Bronchial epithelial cell (primary cell): Measurements from ENCODE around the gene BORCS6. TPM values are rescaled to one million over a fixed set of nuclear protein-coding genes. Genes with fewer than 3 reads are reported as not detected.

Source experiments
- DNase-seq: peaks from one replicate; pipeline ENCODE4 v3.0.0-alpha.2; 2010; ENCODE audit warnings: low read depth
- FAIRE-seq: peaks from 2 replicates; lab custom pipeline; 2011; peaks lifted over from hg19 to GRCh38; lab: Jason Lieb, UNC
- H3K27me3 ChIP-seq: 2 replicates; pipeline ENCODE4 v1.5.1; 2011; ENCODE audit warnings: low read length; ENCODE audit not compliant: control insufficient read depth, insufficient read depth
- H3K36me3 ChIP-seq: 2 replicates; pipeline ENCODE4 v1.5.1; 2011; ENCODE audit warnings: low read length; ENCODE audit not compliant: control insufficient read depth, insufficient read depth
- H3K4me3 ChIP-seq: 2 replicates; pipeline ENCODE4 v1.5.1; 2011; ENCODE audit warnings: mild to moderate bottlenecking, low read depth, low read length, control low read depth
- total RNA-seq: library from RNA; depleted of rRNA; stranded (reverse); fragments of >200 nt; gene quantifications from 2 replicates; pipeline ENCODE4 v1.2.1, GENCODE V29; 2014
- TF ChIP-seq, protein P1 (sequence below): IDR thresholded peaks from 2 replicates; pipeline ENCODE4 v1.5.1; 2011; ENCODE audit warnings: mild to moderate bottlenecking, moderate library complexity, low read length, control low read depth, inconsistent platforms; ENCODE audit not compliant: insufficient read depth, severe bottlenecking

Gene BORCS6
- total RNA-seq, 1 donor from 2014 or later, result 6.8 TPM

DNA sequence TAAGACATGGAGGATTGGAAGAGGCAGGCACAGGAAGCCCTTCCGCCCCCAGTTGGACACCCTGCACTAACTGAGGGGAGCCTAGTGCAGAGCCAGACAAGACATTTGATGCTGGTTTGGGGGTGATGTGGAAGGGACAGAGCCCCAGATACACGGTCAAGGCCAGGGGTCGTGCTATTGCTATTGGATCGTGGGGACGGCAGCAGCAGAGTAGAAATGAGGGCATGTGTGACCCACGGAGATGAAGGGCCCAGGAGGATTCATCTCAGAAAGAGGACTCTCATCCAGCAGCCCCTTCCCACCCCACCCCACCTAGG is 25.2 kb downstream of the BORCS6 start:
- no peak overlapping the region for H3K4me3 ChIP-seq
- peaks cover 11% of the 10 kb centered on the region for H3K36me3 ChIP-seq
- DNase-seq, result no peak
- FAIRE-seq, result no peak
- H3K27me3 ChIP-seq, result no peaks in the 10 kb centered on the region
- TF ChIP-seq, protein P1, sequence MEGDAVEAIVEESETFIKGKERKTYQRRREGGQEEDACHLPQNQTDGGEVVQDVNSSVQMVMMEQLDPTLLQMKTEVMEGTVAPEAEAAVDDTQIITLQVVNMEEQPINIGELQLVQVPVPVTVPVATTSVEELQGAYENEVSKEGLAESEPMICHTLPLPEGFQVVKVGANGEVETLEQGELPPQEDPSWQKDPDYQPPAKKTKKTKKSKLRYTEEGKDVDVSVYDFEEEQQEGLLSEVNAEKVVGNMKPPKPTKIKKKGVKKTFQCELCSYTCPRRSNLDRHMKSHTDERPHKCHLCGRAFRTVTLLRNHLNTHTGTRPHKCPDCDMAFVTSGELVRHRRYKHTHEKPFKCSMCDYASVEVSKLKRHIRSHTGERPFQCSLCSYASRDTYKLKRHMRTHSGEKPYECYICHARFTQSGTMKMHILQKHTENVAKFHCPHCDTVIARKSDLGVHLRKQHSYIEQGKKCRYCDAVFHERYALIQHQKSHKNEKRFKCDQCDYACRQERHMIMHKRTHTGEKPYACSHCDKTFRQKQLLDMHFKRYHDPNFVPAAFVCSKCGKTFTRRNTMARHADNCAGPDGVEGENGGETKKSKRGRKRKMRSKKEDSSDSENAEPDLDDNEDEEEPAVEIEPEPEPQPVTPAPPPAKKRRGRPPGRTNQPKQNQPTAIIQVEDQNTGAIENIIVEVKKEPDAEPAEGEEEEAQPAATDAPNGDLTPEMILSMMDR, result no peak

DNA sequence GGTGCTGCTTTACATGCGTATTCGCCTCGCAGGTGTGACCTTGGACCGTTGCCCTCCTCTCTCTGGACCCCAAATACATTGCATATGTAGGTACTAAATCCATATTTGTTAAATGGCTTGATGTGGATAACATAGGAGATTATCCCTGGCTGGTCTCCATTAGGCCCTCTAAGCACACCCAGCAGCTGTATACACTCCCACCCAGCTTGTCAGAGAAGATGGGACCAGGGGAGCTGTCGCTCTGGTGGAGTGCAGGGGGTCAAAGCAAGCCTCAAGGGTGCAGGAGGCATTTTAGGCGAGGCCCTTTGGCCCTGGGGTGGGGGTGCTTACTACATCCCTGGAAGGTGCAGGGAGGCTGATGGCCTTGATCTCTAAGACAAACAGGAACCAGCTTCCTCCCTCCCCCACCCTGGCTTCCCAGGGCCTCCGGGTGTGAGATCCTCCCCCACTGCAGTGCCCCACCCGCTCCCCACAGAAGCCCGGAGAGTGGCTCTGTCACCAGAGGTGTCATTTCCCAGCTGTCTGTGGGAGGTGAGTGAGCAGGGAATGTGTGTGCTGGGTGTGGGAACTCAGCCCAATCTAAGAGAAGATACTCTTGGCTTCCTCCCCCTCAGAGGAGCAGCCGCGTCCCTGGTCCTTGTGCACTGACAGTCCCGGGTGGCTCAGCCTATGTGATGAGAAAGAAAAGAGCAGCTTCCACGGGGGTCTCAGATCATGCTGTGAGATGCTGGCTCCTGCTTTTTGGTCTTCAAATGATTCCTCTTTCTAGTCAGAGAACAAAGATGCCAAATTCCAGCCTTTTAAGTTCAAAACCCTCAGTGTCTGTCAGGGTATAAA is 25.8 kb downstream of the BORCS6 start:
- peak; percentile 22 for DNase-seq
- TF ChIP-seq, protein P1, result no peak
- FAIRE-seq, result no peak
- Histone ChIP-seq H3K4me3 (no peak overlapping the region), H3K36me3 (peaks cover 12% of the 10 kb centered on the region), H3K27me3 (no peaks in the 10 kb centered on the region)

DNA sequence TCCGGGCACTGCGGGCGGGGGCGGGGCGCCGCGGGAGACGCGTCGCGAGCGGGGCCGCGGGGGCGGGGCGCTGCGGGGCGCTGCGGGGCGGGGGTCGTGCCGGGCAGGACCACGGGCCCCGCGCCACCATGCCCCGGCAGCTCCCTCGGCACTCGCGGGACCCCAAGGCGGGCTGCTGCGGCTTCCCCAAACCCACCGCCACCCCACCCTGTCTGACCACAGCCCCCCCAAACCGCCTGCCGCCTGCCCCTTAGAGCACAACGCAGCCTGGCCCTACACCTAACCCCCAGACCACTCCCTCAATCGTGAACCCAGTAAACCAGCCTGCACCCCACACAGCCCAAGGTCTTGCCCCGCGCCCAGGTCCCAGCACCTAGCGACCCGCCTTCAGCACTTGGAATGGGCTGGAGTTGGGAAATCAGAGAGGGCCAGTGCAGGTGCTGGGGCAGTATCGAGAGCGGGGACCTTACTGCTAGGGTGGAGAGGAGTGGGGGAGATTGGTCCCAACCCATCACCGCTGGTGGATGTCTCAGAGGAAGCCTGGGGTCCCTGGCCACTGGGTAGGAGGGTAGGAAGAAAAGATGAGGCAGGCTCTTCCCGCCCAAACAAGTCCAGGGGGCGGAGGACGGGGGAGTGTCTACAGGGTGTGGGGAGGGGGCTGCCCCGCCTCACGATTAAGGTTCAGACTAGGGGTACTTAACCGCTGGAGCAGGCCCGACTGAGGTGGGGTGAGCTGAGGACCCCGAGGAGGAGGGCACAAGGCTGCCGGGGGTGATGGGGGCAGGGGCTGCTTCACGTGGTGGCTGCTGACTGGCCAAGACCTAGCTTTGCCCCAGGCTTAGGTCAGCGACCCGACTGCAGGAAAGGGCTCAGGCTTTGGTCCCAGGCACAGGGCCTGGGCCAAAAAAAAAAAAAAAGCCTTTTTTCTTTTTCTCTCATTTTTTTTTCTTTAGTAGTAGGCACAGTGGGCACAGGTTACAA is 26.7 kb downstream of the BORCS6 start:
- H3K27me3 ChIP-seq, result no peaks in the 10 kb centered on the region
- H3K36me3 ChIP-seq, result peaks cover 12% of the 10 kb centered on the region
- peak overlapping the region; percentile 63 for H3K4me3 ChIP-seq
- FAIRE-seq (no peak), DNase-seq (no peak)
- TF ChIP-seq, protein P1, result no peak

DNA sequence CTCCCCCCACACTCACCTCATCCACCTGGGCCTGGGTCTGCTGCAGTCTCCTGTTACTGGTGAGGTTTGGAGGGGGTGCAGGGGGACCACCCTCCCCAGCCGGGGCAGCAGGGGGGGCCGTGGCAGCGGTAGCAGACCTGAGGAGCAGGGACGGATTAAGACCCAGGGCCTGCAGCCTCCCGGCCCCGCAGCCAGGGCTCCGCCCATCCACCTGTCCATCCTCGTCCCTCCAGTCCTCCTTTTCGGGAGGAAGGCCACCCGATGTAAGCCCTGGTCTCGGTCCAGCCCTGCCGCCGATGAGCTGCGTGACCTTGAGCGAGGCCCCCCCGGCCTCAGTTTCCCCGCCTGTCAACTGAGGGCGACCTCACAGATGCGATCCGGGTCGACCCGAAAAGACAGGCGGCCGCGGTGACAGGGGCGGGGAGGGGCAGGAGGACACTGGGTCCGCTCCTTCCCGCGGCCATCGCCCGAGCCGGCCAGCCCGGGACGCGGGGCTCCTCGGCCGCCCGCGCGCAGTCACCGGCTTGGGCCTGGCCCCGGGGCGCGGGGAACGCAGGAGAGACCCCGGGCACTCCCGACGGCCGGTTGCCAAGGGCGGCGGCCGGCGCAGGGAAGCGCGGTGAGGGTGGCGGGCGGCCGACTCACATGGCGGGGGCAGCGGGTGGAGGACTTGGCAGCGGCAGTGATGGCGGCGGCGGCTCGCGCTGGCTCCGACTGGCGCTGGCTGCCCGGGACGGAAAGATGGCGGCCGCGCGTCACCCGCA is 27.6 kb downstream of the BORCS6 start, which contains the start of gene VAMP2:
Gene VAMP2 (minus strand): TSS at position 716 of the 764 bp plus-strand sequence. CDS start 69 bp downstream, at position 647.
- H3K4me3 ChIP-seq, result peak within 1 kb of the TSS; percentile 63
- TF ChIP-seq, protein P1, result no peak
- DNase-seq (no peak), FAIRE-seq (no peak)
- no peaks in the 10 kb centered on the region for H3K27me3 ChIP-seq
- peaks cover 12% of the 10 kb centered on the region for H3K36me3 ChIP-seq

DNA sequence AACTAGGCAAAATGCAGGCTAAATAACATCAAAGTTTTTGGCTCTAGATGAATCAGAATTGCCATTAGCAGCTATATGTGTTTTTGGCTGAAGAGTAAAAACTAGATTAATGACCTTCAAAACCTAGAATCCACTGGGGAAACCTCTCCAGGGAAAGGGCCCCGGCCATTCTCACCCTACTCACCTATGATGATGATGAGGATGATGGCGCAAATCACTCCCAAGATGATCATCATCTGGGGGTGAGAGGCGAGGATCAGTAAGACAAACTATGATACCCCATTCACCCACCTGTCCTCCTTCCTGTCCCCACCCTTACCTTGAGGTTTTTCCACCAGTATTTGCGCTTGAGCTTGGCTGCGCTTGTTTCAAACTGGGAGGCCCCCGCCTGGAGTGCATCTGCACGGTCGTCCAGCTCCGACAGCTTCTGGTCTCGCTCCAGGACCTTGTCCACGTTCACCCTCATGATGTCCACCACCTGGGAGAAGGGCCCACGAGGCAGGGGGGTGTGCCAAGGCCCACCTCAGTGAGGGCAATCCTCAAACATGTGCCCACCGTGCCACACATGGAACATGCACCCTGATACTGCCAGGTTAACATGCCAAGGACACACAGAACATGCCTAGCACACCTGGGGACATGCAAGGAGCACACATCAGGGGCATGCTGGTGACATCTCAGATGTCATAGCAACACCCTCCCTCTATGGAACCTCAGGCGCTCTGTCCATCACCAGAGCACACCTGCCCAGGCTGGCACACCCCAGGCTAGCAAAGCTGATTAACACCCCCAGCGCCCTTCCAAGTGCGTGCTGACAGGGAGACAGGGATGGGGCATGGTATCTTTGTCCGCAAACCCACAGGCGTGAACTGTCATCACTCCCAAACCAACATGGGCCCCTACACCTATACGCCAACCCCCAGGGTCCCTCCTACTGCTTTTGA is 28.4 kb downstream of the BORCS6 start:
- no peak for DNase-seq
- Histone ChIP-seq H3K4me3 (peak overlapping the region; percentile 63), H3K36me3 (peaks cover 12% of the 10 kb centered on the region), H3K27me3 (no peaks in the 10 kb centered on the region)
- TF ChIP-seq, protein P1, result no peak
- no peak for FAIRE-seq
